AG09319 (cell line): Measurements from ENCODE around the gene COL11A2.

Experiments
- DNase-seq: peaks from one replicate; pipeline ENCODE4 v3.0.0-alpha.2; 2010; ENCODE audit warnings: low read depth; ENCODE audit errors: extremely low read depth
- CTCF ChIP-seq: IDR thresholded peaks from 2 replicates; pipeline ENCODE4 v1.5.1; 2011; ENCODE audit warnings: low read depth, mild to moderate bottlenecking, inconsistent platforms, low read length, moderate library complexity

COL11A2 gene

GRCh38 chr6:33164665-33165373 lies 27.4 kb downstream of the COL11A2 start:
- TF ChIP-seq CTCF: no peak
- no peak for DNase-seq

GRCh38 chr6:33164176-33164575 lies 28.1 kb downstream of the COL11A2 start:
- no peak for TF ChIP-seq CTCF
- DNase-seq: no peak

GRCh38 chr6:33163540-33163939 lies 28.7 kb downstream of the COL11A2 start:
- DNase-seq: no peak
- TF ChIP-seq CTCF: no peak

GRCh38 chr6:33161354-33162331 lies 30.6 kb downstream of the COL11A2 start:
- TF ChIP-seq CTCF: peak; percentile 94
- peak; percentile 8 for DNase-seq

- peak; percentile 71 for DNase-seq
- TF ChIP-seq CTCF: no peak
Measured at GRCh38 chr6:33160728-33161344, 31.4 kb downstream of the COL11A2 start.

- DNase-seq: no peak
- no peak for TF ChIP-seq CTCF
Measured at GRCh38 chr6:33160096-33160495, 32.2 kb downstream of the COL11A2 start.
